Glomerular visceral epithelial cell (primary cell): Measurements from ENCODE around the gene MTFP1.
"Not testable (repeated sequence)": the region's sequence is repeated elsewhere in the genome, so short reads cannot be mapped to it uniquely, and the experiment has no call there.

Source experiments
- DNase-seq: peaks from one replicate; pipeline ENCODE4 v3.0.0-alpha.2; 2016; ENCODE audit errors: extremely low spot score

The MTFP1 gene

GRCh38 chr22:30455075-30455840 is 29.7 kb downstream of the MTFP1 start:
- no peak for DNase-seq

GRCh38 chr22:30457981-30458380 is 32.4 kb downstream of the MTFP1 start:
- no peak for DNase-seq

- no peak for DNase-seq
Measured at GRCh38 chr22:30459181-30460052, 33.8 kb downstream of the MTFP1 start.

- no peak for DNase-seq
Measured at GRCh38 chr22:30460147-30460546, 34.6 kb downstream of the MTFP1 start.

DNA sequence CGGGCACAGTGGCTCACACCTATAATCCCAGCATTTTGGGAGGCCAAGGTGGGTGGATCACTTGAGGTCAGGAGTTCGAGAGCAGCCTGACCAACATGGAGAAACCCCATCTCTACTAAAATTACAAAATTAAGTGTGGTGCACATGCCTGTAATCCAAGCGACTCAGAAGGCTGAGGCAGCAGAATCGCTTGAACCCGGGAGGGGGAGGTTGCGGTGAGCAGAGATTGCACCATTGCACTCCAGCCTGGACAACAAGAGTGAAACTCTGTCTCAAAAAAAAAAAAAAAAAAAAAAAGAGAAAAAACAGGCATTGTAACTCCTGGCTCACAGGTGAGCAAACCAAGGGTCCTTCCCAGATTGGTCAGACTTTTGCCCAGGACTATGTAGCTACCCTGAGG is 35.0 kb downstream of the MTFP1 start:
- not testable (repeated sequence) for DNase-seq

- DNase-seq: no peak
Measured at GRCh38 chr22:30469165-30469564, 43.6 kb downstream of the MTFP1 start.

GRCh38 chr22:30470655-30471054 is 45.1 kb downstream of the MTFP1 start:
- no peak for DNase-seq

DNA sequence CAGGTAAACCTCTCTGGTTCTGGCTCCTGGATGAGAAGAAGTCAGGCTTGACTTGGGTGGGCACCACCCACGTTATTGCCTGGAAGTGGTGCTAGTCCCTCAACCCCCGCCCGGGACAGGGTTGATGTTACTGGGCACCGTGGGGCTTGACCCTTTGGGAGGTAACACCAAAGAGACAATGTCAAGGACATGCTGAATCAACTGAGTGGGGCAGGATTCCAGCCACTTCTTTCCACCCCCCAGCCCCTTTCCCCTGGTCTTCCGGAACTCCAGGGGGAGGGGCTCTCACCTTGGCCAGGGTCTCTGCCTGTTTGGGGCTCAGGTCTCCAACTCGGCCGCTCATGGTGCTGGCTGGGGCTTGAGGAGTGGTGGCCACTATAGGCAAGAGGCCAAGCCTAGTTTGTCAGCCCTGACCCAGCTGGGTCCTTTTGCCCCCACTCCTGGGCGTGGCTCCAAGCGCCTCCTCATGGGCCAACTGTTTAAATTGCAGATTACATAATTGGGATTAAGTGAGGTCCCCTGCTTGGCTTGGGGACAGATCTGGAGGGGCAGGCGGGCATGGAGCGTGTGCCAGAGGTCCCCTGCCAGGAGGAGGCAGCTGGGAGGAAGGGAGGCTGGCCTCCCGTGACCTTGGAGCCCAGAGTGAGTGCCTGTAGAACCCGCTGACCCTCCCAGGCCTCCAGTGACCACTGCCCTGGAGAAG is 46.2 kb downstream of the MTFP1 start, which contains the start of gene SEC14L3:
SEC14L3 (minus strand) TSS at position 402 of the 703 bp plus-strand sequence; CDS start at position 343, 59 bp downstream.
- DNase-seq: no peak

- no peak for DNase-seq
Measured at GRCh38 chr22:30472994-30473720, 47.6 kb downstream of the MTFP1 start.

DNA sequence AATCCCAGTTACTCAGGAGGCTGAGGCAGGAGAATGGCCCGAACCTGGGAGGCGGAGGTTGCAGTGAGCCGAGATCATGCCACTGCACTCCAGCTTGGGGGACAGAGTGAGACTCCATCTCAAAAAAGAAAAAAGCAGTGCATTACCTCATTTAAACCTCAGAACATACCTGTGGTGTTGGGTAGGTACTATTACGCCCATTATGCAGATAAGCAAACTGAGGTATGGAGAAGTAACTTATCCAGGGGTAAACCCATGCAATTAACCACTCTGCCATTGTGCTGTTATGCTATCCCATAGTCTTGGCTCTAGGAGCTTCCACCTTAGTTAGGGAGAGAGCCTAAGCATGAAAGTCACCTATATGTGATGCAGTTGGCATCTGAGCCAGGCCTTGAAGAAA is 48.6 kb downstream of the MTFP1 start:
- no peak for DNase-seq

DNA sequence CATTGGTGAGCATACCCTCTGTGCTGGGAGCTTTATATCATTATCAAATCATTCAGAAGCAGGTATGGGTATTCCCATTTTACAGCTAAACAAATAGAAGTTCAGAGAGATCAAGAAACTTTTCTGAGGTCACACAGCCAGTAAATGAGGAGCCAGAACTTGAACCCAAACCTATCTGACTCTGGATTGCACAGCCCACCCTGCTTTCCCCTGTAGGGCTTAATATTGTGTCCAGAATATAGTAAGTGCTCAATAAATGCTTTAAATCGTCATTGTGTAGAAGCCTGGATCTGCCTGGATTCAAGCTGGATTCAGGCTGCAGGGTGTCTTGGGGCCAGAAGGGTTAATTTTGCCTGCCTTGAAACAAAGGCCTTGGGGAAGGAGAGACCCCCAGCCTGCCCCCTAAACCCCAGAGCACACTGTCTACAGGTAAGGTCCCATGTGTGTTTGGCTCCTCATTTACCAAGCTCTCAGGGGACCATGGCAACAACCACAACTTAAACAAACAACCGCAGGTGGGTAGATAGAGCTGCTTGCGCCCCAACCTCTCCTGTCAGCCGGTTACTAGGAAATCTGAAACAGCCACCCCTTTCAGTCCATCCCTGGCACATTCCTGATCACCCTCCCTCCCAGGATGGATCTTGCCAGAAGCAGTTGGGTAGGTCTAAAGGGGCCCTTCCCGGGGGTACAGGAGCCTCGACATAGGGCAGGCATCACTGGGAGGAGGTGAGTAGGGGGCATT is 49.3 kb downstream of the MTFP1 start:
- no peak for DNase-seq
